ENCODE data around the gene XRCC3.

- TF ChIP-seq, protein P1, sequence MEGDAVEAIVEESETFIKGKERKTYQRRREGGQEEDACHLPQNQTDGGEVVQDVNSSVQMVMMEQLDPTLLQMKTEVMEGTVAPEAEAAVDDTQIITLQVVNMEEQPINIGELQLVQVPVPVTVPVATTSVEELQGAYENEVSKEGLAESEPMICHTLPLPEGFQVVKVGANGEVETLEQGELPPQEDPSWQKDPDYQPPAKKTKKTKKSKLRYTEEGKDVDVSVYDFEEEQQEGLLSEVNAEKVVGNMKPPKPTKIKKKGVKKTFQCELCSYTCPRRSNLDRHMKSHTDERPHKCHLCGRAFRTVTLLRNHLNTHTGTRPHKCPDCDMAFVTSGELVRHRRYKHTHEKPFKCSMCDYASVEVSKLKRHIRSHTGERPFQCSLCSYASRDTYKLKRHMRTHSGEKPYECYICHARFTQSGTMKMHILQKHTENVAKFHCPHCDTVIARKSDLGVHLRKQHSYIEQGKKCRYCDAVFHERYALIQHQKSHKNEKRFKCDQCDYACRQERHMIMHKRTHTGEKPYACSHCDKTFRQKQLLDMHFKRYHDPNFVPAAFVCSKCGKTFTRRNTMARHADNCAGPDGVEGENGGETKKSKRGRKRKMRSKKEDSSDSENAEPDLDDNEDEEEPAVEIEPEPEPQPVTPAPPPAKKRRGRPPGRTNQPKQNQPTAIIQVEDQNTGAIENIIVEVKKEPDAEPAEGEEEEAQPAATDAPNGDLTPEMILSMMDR (conservative IDR thresholded peaks at IDR 0.05): no peak
- no peak for TF ChIP-seq ZFX (IDR thresholded peaks at IDR 0.05)
Observed at GRCh38 chr14:103713304-103714062, 1.8 kb downstream of the XRCC3 start.
